Esophagus squamous epithelium (tissue), 4 donors: ENCODE measurements around the gene RABAC1.

Experiments
- CTCF ChIP-seq, 6 experiments: fragments of 450-650 bp in 4 of 6; fragments of 200-600 bp in 2 of 6; sonication (generic) in 2 of 6; IDR thresholded peaks; one replicate each; pipeline ENCODE4 v1.5.1; 2016 to 2019; ENCODE audit warnings: antibody characterized with exemption in 6 of 6, mild to moderate bottlenecking in 4 of 6, moderate library complexity in 4 of 6
- POLR2A ChIP-seq, 4 donors: fragments of 450-650 bp; IDR thresholded peaks; one replicate each; pipeline ENCODE4 v1.6.1; 2017; ENCODE audit warnings: antibody characterized with exemption in 4 of 4, mild to moderate bottlenecking in 4 of 4, moderate library complexity in 3 of 4

- TF ChIP-seq CTCF (IDR thresholded peaks at IDR 0.05) (no peak), POLR2A (IDR thresholded peaks at IDR 0.05) (no peak)
Measured at GRCh38 chr19:41991025-41991424, 31.9 kb upstream of the RABAC1 start.
